GM12892 (cell line): ENCODE results near the gene TNS3.

Source experiments
- POLR2A ChIP-seq: IDR thresholded peaks from 2 replicates; pipeline ENCODE4 v1.6.1; 2011; ENCODE audit warnings: low read depth, low read length, control low read depth
- POLR2AphosphoS5 ChIP-seq: IDR thresholded peaks from 2 replicates; pipeline ENCODE4 v1.6.1; 2011; ENCODE audit warnings: low read depth, low read length, control low read depth
- TAF1 ChIP-seq: IDR thresholded peaks from 2 replicates; pipeline ENCODE4 v1.6.1; 2011; ENCODE audit warnings: low read depth, mild to moderate bottlenecking, control low read depth, low read length, borderline replicate concordance

GRCh38 chr7:47244692-47245091 is 337.2 kb downstream of the TNS3 start:
- TF ChIP-seq POLR2A (no peak), POLR2AphosphoS5 (no peak), TAF1 (no peak)
